ENCODE measurements around the gene RIOK1.

Gene RIOK1

DNA sequence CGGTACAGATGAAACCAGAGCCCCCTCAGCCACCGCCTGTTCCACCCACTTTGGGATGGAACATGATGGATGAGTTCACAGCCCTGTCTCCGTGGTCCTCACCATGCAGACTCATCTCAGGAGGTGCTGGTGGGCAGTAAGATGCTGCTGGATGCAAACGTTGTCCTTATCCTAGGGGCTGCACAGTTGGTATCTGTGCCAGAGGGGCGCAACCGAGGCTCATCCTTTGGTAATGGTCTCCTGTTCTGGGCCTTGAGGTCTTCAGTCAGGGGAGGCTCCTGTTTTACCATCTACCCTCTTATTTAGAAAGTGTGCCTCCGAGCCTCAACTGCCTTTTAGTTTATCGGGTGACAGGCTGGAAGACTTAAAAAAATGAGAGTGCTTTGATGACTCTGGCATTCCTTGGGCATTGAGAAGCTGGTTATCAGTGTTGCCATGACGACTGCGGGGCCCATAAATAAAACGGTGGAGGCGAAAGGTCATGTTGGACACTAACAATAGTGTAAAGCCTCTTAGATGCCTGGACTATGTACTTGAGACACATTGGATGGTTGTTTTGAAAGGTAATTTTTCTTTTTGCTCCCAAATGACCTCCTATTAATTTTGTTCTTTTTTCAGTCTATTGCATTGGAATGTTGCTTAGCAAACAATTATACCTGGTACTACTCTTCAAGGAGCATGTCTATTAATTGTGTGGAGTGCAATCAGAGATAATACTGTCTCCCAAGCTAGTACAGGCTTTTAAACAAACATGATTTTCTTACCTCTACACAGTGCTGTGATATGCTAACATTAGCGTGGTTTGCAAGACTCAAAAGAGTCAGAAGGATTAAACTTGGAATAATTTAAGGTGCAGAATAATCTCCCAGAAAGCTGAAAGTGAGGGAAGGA lies 77.6 kb downstream of the RIOK1 start:
- no peak overlapping the region for H3K4me3 ChIP-seq (ENCODE audit: low read length)
- TF ChIP-seq, protein P1, sequence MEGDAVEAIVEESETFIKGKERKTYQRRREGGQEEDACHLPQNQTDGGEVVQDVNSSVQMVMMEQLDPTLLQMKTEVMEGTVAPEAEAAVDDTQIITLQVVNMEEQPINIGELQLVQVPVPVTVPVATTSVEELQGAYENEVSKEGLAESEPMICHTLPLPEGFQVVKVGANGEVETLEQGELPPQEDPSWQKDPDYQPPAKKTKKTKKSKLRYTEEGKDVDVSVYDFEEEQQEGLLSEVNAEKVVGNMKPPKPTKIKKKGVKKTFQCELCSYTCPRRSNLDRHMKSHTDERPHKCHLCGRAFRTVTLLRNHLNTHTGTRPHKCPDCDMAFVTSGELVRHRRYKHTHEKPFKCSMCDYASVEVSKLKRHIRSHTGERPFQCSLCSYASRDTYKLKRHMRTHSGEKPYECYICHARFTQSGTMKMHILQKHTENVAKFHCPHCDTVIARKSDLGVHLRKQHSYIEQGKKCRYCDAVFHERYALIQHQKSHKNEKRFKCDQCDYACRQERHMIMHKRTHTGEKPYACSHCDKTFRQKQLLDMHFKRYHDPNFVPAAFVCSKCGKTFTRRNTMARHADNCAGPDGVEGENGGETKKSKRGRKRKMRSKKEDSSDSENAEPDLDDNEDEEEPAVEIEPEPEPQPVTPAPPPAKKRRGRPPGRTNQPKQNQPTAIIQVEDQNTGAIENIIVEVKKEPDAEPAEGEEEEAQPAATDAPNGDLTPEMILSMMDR (conservative IDR thresholded peaks at IDR 0.05; ENCODE audit: low read length), result no peak
- no peak for DNase-seq (ENCODE audit: low read depth)

All from AG10803 (cell line).